GM21515 (cell line): ENCODE results near the gene ALLC.

ENCODE experiments used
- ATAC-seq: cut with Tn5 transposase; IDR thresholded peaks from one replicate; pipeline ENCODE4 v1.9.1; 2021; ENCODE audit not compliant: unreplicated experiment

Gene ALLC

DNA sequence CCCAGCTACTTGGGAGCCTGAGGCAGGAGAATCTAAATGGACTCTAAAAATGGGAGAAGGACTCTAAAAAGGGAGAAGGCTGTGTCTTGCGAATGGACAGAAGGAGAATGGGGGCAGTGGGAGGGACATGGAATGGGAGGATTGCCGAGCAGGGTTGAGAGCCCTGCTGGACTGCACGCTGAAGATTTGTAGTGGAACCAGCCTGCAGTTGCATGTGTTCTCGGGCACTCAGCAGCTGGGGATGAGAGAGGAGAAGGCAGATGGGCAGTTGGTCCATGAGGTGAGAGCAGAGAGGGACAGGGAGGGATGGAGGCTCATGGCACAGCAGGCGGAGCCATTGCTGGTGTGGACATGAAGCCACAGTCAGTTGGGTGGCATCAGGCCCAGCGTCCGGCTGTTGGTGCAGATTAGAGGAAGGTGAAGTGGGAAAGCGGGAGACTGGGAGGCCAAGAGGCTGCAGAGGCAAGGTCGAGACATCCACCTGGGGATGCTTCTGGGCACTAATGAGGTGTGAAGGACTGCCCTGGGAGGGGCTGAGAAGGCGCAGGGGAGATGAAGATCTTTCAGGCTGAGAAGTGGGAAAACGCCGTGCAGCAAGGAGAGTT, 86.1 kb downstream of the ALLC start:
- no peak for ATAC-seq

DNA sequence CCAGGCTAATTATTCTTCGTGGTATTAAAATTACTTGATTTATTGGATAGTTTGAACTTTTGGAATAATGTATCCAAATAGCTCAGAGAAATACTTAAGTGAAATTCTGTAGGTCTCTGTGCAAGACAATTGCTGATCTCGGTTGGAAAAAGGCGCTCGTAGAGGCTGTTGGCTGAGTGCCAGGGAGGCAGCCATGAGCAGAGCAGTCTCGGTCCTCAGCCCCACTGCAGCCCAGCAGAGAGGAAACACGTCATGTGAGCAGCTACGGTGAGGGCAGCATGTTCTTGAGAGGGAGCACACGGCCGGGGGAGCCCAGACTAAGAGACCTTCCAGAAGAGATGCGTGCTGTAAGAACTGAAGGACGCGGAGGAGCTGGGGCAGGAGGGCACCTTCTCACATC, 87.9 kb downstream of the ALLC start:
- ATAC-seq, result no peak

DNA sequence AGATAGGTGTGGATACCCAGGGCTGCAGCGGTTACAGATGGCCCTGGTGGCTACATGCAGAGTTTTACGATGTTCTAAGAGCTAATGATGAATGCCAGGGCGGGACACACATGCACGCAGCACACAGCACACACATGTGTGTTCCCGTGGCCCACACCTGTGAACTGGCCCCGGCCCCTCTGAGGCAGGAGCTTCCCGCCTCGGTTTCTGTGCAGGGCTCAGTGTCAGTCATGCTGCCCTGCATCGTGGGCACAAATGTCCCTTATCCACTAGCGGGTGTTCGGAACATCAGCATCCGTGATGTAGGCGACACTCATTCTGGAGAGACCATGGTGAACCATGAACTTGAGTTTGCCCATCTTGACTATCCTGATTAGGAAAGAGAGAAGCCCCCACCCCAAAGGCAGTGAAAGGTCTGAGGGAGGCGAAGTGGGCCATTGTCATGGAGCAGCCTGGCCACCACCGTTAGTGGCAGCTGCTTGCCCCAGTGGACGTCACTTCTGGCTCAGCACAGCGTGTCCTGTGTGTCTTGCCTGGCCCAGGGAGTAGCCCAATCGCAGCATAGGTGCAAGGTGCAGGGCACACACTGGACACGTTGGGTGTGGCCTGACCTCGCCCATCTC, 89.1 kb downstream of the ALLC start:
- ATAC-seq, result no peak

DNA sequence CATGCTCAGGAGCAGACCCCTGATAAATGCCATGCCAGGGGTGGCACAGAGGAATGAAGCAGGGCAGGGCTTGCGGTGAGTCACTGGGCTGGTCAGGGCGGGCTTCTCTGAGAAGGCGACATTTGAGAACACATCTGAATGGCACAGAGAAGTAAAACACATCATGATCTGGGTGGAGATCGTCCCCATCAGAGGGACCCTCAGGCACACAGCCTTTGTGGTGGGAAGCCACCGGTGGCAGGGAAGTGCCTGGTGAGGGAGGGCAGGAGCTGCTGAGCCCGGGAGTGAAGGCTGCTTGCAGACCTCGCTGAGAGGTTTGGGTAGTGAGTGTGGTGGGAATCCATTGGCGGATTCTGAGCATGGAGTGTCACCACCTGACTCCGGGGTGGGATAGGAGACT, 89.8 kb downstream of the ALLC start:
- ATAC-seq, result no peak

DNA sequence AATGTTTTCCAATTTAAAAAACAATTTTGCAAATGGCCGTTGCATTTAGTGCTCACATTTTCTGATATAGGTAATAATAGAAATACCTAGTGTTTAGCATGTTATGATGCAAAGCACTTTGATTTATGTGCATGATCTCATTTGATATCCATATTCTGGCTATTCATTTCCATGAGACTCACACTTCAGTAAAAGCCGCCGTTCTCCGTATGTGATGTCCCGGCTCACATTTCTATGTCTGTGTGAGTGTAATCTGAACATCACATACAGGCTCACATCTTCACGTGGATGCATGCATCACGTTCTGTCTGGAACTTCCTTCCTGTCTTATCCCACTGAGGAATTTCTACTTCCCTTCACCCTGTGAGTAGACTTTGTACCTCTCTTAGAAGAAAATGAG, 91.2 kb downstream of the ALLC start:
- ATAC-seq, result no peak

DNA sequence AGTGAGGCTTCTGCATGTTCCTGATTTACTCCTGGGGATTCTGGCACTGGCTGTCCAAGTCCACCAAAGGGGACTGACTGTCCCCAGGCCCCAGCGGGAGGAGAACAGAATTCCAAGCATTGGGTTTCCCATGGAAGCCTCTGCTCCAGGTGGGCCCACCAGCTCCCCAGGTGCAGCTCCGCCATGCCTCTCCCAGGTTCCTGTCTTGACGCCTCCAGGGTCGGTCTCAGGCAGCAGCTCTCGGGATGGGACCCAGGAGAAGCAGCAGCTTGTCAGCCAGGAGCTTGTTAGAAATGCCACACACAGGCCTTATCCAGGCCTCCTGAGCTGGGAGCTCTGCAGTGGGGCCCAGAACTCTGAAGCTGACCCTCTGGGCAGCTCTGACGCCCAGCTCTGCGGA, 93.3 kb downstream of the ALLC start:
- no peak for ATAC-seq

DNA sequence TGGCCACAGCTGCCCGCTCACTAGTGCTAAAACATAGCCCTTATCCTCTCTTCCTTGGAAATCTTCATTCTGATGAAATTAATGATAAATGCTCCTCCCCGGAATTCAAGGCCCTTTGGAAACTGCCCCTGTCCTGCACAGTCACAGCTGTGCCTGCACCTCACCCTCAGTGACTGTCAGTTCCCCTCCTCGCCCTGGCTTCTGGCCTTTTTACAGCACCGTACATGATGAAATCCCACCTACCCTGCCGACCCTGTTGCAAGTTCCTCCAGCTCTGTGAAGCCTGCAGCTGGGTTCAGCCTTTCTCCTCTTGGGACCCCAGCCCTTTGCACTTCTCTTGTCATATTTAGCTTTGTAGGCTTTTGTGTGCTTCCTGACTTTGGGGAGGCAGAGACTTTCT, 93.8 kb downstream of the ALLC start:
- ATAC-seq, result no peak
